ENCODE measurements around the gene CRAMP1. TPM values are rescaled to one million over a fixed set of nuclear protein-coding genes. Genes with fewer than 3 reads are reported as not detected.

Gene CRAMP1
- total and polyA plus RNA-seq, 2 donors from 2014 or later, result 2.9 to 20.0 TPM

DNA sequence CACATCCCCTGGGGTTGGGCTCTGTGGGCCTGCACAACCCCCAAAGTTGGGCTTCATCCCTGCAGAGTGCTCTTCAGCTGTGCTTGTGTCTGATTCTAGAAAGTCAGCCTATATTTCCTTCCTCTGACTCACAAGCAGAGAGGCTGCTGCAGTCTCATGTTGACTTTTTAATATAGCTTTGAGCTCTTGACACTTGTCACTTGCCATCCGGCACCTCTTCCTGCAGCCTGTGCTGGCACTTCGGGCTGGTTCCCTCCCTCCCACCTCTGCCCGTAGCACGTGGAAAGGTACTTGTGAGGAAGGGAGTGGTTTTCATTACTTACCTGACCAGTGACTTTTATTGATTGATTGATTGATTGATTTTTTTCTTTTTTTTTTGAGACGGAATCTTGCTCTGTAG is 46.9 kb downstream of the CRAMP1 start:
- Histone ChIP-seq H3K4me1 (ENCODE audit: control insufficient read depth in 2 of 3, insufficient read depth in 2 of 3, low read depth in 1 of 3, low read length in 3 of 3) (no peaks in the 10 kb centered on the region), H3K9ac (ENCODE audit: low read length in 3 of 3) (no peak overlapping the region), H3K4me3 (ENCODE audit: low read length in 3 of 3) (no peak overlapping the region), H3K27ac (ENCODE audit: low read depth in 2 of 2, low read length in 2 of 2) (no peak overlapping the region), H3K27me3 (ENCODE audit: control insufficient read depth, insufficient read depth, low read length) (no peaks in the 10 kb centered on the region), H3K36me3 (ENCODE audit: control insufficient read depth in 2 of 3, insufficient read depth in 3 of 3, low read length in 3 of 3) (peaks cover 0 to 51% (median 27%) of the 10 kb centered on the region in 3 donors), H3K9me3 (ENCODE audit: control insufficient read depth in 2 of 3, insufficient read depth in 1 of 3, low read length in 3 of 3) (no peaks in the 10 kb centered on the region)
- no peak for FAIRE-seq
- intact Hi-C loops (cut with DNase I), result no loop called here
- TF ChIP-seq, protein P1, sequence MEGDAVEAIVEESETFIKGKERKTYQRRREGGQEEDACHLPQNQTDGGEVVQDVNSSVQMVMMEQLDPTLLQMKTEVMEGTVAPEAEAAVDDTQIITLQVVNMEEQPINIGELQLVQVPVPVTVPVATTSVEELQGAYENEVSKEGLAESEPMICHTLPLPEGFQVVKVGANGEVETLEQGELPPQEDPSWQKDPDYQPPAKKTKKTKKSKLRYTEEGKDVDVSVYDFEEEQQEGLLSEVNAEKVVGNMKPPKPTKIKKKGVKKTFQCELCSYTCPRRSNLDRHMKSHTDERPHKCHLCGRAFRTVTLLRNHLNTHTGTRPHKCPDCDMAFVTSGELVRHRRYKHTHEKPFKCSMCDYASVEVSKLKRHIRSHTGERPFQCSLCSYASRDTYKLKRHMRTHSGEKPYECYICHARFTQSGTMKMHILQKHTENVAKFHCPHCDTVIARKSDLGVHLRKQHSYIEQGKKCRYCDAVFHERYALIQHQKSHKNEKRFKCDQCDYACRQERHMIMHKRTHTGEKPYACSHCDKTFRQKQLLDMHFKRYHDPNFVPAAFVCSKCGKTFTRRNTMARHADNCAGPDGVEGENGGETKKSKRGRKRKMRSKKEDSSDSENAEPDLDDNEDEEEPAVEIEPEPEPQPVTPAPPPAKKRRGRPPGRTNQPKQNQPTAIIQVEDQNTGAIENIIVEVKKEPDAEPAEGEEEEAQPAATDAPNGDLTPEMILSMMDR (IDR thresholded peaks at IDR 0.05; ENCODE audit: borderline replicate concordance, extremely low read depth, insufficient read depth), result no peak
- DNase-seq, result no peak

DNA sequence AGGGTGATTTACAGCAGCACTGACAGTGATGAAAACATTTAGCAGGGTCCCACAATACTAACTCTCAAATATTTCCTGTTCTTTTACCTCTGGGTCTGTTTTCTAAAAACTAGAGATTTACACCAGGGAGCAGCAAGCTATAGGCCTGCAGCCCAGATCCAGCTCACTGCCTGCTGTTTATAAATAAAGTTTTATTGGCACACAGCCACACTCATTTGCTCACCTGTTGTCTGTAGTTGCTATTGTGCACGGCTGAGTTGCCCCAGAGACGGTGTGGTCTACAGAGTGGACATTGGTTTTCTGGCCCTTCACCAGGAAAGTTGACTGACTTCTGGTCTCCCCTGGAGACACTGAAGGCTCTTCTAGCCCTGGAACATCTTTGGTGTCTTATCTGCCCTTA is 49.7 kb downstream of the CRAMP1 start:
- H3K27me3 ChIP-seq (ENCODE audit: control insufficient read depth, insufficient read depth, low read length), result no peaks in the 10 kb centered on the region
- FAIRE-seq, result no peak
- no peak overlapping the region for H3K27ac ChIP-seq (ENCODE audit: low read depth in 2 of 2, low read length in 2 of 2)
- H3K9me3 ChIP-seq (ENCODE audit: control insufficient read depth in 2 of 3, insufficient read depth in 1 of 3, low read length in 3 of 3), result no peaks in the 10 kb centered on the region
- DNase-seq, result no peak
- H3K36me3 ChIP-seq (ENCODE audit: control insufficient read depth in 2 of 3, insufficient read depth in 3 of 3, low read length in 3 of 3), result peaks cover 0 to 61% (median 43%) of the 10 kb centered on the region in 3 donors
- no peak overlapping the region for H3K4me3 ChIP-seq (ENCODE audit: low read length in 3 of 3)
- TF ChIP-seq, protein P1 (IDR thresholded peaks at IDR 0.05; ENCODE audit: borderline replicate concordance, extremely low read depth, insufficient read depth), result no peak
- no peaks in the 10 kb centered on the region for H3K4me1 ChIP-seq (ENCODE audit: control insufficient read depth in 2 of 3, insufficient read depth in 2 of 3, low read depth in 1 of 3, low read length in 3 of 3)
- intact Hi-C loops (cut with DNase I), result no loop called here
- no peak overlapping the region for H3K9ac ChIP-seq (ENCODE audit: low read length in 3 of 3)

DNA sequence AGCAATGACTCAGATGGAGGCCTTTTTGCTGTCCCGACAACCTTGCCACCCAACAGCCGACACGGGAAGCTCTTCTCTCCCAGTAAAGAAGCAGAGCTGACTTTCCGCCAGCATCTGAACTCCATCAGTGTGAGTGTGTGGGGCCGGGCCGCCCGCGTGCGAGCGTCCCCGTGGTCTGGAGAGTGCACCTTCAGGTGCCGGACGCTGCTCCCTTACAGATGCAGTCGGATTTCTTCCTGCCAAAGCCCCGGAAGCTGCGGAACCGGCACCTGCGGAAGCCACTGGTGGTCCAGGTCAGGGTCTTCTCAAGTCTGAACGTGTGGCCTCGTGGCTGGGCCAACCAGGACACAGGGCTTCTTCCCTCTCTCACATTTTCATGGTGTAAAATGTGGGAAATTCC is 50.4 kb downstream of the CRAMP1 start:
- H3K27me3 ChIP-seq (ENCODE audit: control insufficient read depth, insufficient read depth, low read length), result no peaks in the 10 kb centered on the region
- H3K27ac ChIP-seq (ENCODE audit: low read depth in 2 of 2, low read length in 2 of 2), result no peak overlapping the region
- no peak overlapping the region for H3K9ac ChIP-seq (ENCODE audit: low read length in 3 of 3)
- intact Hi-C loops (cut with DNase I), result no loop called here
- H3K9me3 ChIP-seq (ENCODE audit: control insufficient read depth in 2 of 3, insufficient read depth in 1 of 3, low read length in 3 of 3), result no peaks in the 10 kb centered on the region
- TF ChIP-seq, protein P1 (IDR thresholded peaks at IDR 0.05; ENCODE audit: borderline replicate concordance, extremely low read depth, insufficient read depth), result no peak
- peaks cover 0 to 60% (median 46%) of the 10 kb centered on the region in 3 donors for H3K36me3 ChIP-seq (ENCODE audit: control insufficient read depth in 2 of 3, insufficient read depth in 3 of 3, low read length in 3 of 3)
- DNase-seq (no peak), FAIRE-seq (no peak)
- no peak overlapping the region for H3K4me3 ChIP-seq (ENCODE audit: low read length in 3 of 3)
- H3K4me1 ChIP-seq (ENCODE audit: control insufficient read depth in 2 of 3, insufficient read depth in 2 of 3, low read depth in 1 of 3, low read length in 3 of 3), result no peaks in the 10 kb centered on the region

DNA sequence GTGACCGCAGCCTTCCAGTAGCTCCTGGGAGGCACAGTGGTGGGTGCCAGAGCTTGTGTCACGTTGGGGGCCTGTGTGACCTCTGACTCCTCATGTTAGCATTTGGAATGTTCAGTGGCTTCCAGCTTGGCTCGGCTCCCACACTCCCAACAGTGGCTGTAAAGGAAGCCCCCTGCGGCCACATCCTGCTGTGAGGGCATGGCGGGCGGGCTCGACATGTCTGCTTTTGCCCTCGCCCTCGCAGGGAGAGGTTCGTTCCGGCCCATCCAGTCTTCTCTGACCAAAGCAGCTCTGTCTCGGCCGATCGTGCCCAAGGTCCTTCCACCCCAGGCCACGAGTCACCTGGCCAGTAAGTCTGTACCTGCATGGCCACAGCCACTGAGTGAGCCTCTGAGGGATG is 53.7 kb downstream of the CRAMP1 start:
- intact Hi-C loops (cut with DNase I), result no loop called here
- H3K4me3 ChIP-seq (ENCODE audit: low read length in 3 of 3), result no peak overlapping the region
- H3K9ac ChIP-seq (ENCODE audit: low read length in 3 of 3), result no peak overlapping the region
- no peak overlapping the region for H3K27ac ChIP-seq (ENCODE audit: low read depth in 2 of 2, low read length in 2 of 2)
- H3K27me3 ChIP-seq (ENCODE audit: control insufficient read depth, insufficient read depth, low read length), result no peaks in the 10 kb centered on the region
- DNase-seq (no peak), FAIRE-seq (no peak)
- TF ChIP-seq, protein P1 (IDR thresholded peaks at IDR 0.05; ENCODE audit: borderline replicate concordance, extremely low read depth, insufficient read depth), result no peak
- H3K36me3 ChIP-seq (ENCODE audit: control insufficient read depth in 2 of 3, insufficient read depth in 3 of 3, low read length in 3 of 3), result peaks cover 0 to 73% (median 55%) of the 10 kb centered on the region in 3 donors
- H3K4me1 ChIP-seq (ENCODE audit: control insufficient read depth in 2 of 3, insufficient read depth in 2 of 3, low read depth in 1 of 3, low read length in 3 of 3), result no peaks in the 10 kb centered on the region
- no peaks in the 10 kb centered on the region for H3K9me3 ChIP-seq (ENCODE audit: control insufficient read depth in 2 of 3, insufficient read depth in 1 of 3, low read length in 3 of 3)

Data from kidney (tissue), 14 donors.